SK-N-MC (cell line): ENCODE measurements around the gene EIF3D.

Experiments
- DNase-seq: peaks from one replicate; pipeline ENCODE4 v3.0.0-alpha.2; 2011; ENCODE audit warnings: low read depth, low spot score
- H3K27ac ChIP-seq: fragments of 200-600 bp; sonication (generic); 2 replicates; pipeline ENCODE4 v1.5.1; 2016; ENCODE audit warnings: mixed run types
- H3K36me3 ChIP-seq: fragments of 200-600 bp; sonication (generic); 2 replicates; pipeline ENCODE4 v1.6.1; 2017; ENCODE audit warnings: antibody characterized with exemption, low read length, mixed read lengths; ENCODE audit not compliant: insufficient read depth
- H3K4me3 ChIP-seq: fragments of 200-600 bp; sonication (generic); 2 replicates; pipeline ENCODE4 v1.5.1; 2016
- H3K9ac ChIP-seq: fragments of 200-600 bp; sonication (generic); 2 replicates; pipeline ENCODE4 v1.8.0; 2017; ENCODE audit warnings: mixed run types, mixed read lengths; ENCODE audit not compliant: insufficient read length
- H3K9me3 ChIP-seq: fragments of 200-600 bp; sonication (generic); 2 replicates; pipeline ENCODE4 v1.6.1; 2017; ENCODE audit warnings: low read depth, mild to moderate bottlenecking, antibody characterized with exemption, low read length, moderate library complexity, mixed read lengths
- EZH2 ChIP-seq: fragments of 200-600 bp; sonication (generic); IDR thresholded peaks from one replicate; pipeline ENCODE4 v1.6.1; 2017; ENCODE audit warnings: antibody characterized with exemption
- FOXP2 ChIP-seq: optimal IDR thresholded peaks from 2 replicates; pipeline ENCODE3; 2011; ENCODE audit warnings: mild to moderate bottlenecking, moderate library complexity; ENCODE audit not compliant: insufficient read depth; ENCODE audit errors: extremely low read length, control extremely low read depth
- POLR2AphosphoS5 ChIP-seq: IDR thresholded peaks from 2 replicates; pipeline ENCODE4 v1.6.1; 2012; ENCODE audit warnings: mild to moderate bottlenecking, low read depth, low read length, borderline replicate concordance

The EIF3D gene

GRCh38 chr22:36469094-36469710 is 59.8 kb downstream of the EIF3D start:
- no peak overlapping the region for H3K4me3 ChIP-seq
- DNase-seq = no peak
- H3K27ac ChIP-seq = no peak overlapping the region
- TF ChIP-seq FOXP2 = no peak
- no peak for TF ChIP-seq EZH2
- no peak for TF ChIP-seq POLR2AphosphoS5
- peaks cover 12% of the 10 kb centered on the region; the same call in 1 of the 2 replicates for H3K36me3 ChIP-seq
- no peak overlapping the region for H3K9ac ChIP-seq
- no peaks in the 10 kb centered on the region for H3K9me3 ChIP-seq

DNA sequence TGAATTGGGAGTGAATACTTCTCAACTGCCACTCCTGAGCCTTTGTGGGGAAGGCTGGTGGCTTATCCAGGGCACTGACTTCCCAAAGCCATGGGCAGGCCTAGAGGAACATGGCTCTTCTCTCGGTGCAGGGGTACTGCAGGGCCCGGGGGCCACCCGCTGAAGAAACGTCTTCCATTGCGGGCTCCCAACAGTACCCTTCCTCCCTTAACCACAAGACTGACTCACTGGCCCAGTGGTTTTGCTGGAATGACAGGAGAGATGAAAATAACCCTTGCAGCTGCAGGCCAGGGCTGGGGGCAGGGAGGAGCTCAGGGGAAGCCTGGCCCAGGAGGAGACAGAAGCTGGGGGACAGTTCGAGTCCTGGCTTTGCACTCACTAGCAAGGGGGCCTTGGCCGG is 61.0 kb downstream of the EIF3D start:
- H3K36me3 ChIP-seq = peaks cover 5% of the 10 kb centered on the region; the same call in 1 of the 2 replicates
- H3K9ac ChIP-seq = no peak overlapping the region
- no peaks in the 10 kb centered on the region for H3K9me3 ChIP-seq
- no peak overlapping the region for H3K27ac ChIP-seq
- no peak overlapping the region for H3K4me3 ChIP-seq
- no peak for DNase-seq
- no peak for TF ChIP-seq EZH2
- TF ChIP-seq POLR2AphosphoS5 = no peak
- TF ChIP-seq FOXP2 = no peak

- TF ChIP-seq FOXP2 = no peak
- no peak for TF ChIP-seq EZH2
- no peak for TF ChIP-seq POLR2AphosphoS5
- peak overlapping the region; percentile 42; the same call in 1 of the 2 replicates for H3K27ac ChIP-seq
- DNase-seq = no peak
Observed at GRCh38 chr22:36467042-36467810, 61.7 kb downstream of the EIF3D start.

DNA sequence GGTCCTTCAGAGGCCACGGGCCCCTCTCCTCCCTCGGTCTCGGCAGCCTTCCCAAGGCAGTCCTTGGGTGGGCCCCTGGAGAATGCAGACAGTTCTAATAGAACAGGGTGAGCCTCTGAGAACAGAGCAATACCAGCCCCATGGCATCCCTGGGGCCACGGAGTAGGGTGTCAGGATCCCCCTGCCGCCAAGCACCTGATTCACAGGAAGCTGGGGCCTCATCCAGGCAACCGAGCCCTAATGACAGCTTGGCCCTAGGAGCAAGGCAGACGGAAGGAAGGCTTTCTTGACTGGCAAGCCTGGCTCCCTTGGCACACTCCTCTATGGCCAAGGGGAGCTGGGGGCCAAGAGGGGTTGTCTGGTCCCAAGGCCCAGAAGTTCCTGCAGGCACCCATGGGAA is 62.7 kb downstream of the EIF3D start:
- Histone ChIP-seq H3K9ac (no peak overlapping the region), H3K27ac (peak overlapping the region; percentile 51; the same call in 1 of the 2 replicates), H3K36me3 (no peaks in the 10 kb centered on the region; the same call in 1 of the 2 replicates), H3K9me3 (no peaks in the 10 kb centered on the region), H3K4me3 (no peak overlapping the region)
- TF ChIP-seq FOXP2 = no peak
- no peak for TF ChIP-seq POLR2AphosphoS5
- no peak for TF ChIP-seq EZH2
- DNase-seq = no peak

More at GRCh38 chr22:36467042-36467810, 61.7 kb downstream of the EIF3D start:
- H3K9me3 ChIP-seq = no peaks in the 10 kb centered on the region
- no peak overlapping the region for H3K9ac ChIP-seq
- H3K36me3 ChIP-seq = peaks cover under 1% of the 10 kb centered on the region; the same call in 1 of the 2 replicates
- no peak overlapping the region for H3K4me3 ChIP-seq

DNA sequence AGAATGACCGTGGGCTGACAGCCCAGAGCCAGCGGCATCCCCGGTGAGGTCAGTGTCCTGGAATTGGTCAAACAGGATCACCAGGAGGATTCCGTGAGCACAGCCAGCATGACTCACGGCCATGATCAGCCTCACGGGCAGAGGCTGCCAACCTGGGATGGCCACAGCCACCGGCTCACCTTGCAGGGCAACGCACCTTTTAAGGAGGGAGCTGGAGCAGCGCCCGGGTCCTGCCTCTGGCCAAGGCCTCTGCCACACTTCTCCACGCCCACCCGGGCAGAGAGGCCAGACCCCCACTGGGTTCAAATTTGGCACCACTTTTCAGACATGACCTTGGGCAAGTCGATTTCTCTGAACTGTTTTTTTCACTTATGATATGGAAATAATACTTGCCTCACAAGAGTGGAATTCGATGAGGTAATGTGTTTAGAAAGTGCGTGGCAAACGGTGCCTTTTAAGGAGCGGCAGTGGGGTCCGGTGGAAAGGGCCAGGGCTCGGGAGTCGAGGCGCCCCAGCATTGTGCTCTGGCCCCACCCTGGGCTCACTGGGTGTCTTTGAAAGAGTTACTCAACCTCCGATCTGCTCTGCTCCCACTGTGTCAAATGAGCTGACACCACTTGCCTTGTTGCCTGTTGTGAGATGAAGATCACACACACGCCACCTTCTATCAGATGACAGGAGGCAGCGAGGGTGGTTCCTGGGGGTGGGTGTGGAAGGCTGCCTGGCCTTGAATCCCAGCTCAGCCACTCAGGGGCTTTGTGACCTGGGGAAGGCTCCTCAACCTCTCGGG is 63.5 kb downstream of the EIF3D start:
- Histone ChIP-seq H3K27ac (peak overlapping the region; percentile 51), H3K4me3 (no peak overlapping the region), H3K36me3 (no peaks in the 10 kb centered on the region; the same call in 1 of the 2 replicates), H3K9ac (no peak overlapping the region), H3K9me3 (no peaks in the 10 kb centered on the region)
- DNase-seq = no peak
- no peak for TF ChIP-seq EZH2

DNA sequence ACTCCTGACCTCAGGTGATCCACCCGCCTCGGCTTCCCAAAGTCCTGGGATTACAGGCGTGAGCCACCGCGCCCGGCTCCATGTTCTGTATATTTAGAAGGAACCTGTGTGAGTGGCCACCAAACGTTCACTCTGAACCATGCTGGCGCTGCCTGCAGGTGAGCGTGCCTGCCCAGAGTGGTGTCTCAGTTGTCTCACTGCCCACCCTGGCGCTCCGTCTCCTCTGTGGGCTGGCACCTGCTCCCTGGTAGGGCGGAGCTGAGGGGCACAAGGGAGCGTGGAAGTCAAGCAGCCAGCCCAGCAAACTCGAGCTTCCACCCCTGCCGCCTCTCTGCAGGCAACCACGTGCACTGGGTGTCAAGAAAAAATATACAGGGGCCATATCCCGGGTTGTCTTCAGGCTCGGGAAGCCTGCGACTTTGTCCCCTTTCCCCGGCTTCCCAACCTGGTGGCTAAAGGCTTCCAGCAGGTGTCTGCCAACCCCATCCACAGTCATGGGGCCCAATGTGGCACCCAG is 64.2 kb downstream of the EIF3D start:
- Histone ChIP-seq H3K36me3 (no peaks in the 10 kb centered on the region; the same call in 1 of the 2 replicates), H3K4me3 (no peak overlapping the region), H3K27ac (no peak overlapping the region), H3K9me3 (no peaks in the 10 kb centered on the region), H3K9ac (no peak overlapping the region)
- DNase-seq = no peak
- no peak for TF ChIP-seq EZH2
- no peak for TF ChIP-seq FOXP2
- no peak for TF ChIP-seq POLR2AphosphoS5

DNA sequence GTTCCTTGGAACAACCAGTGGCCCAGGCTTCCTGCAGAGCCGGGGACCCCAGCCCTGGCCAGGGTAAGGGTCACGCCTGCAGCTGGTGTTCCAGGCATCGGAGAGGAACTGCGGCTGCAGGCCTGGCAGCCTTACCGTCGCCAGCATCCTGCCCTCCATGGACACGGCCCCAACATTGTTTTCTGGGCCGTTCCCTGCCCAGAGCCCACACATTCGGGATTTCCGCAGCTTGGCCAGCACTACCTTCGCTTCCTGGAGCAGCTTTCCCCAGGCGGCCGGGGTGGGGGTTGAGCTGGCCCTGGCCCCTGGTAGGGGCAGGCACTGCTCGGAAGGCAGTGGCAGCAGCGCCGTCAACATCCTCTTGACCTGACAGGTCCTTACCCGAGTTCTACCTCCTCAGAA is 65.2 kb downstream of the EIF3D start:
- H3K36me3 ChIP-seq = no peaks in the 10 kb centered on the region; the same call in 1 of the 2 replicates
- no peak overlapping the region for H3K27ac ChIP-seq
- H3K4me3 ChIP-seq = no peak overlapping the region
- H3K9me3 ChIP-seq = no peaks in the 10 kb centered on the region
- TF ChIP-seq FOXP2 (no peak), EZH2 (no peak), POLR2AphosphoS5 (no peak)
- no peak for DNase-seq
- no peak overlapping the region for H3K9ac ChIP-seq

DNA sequence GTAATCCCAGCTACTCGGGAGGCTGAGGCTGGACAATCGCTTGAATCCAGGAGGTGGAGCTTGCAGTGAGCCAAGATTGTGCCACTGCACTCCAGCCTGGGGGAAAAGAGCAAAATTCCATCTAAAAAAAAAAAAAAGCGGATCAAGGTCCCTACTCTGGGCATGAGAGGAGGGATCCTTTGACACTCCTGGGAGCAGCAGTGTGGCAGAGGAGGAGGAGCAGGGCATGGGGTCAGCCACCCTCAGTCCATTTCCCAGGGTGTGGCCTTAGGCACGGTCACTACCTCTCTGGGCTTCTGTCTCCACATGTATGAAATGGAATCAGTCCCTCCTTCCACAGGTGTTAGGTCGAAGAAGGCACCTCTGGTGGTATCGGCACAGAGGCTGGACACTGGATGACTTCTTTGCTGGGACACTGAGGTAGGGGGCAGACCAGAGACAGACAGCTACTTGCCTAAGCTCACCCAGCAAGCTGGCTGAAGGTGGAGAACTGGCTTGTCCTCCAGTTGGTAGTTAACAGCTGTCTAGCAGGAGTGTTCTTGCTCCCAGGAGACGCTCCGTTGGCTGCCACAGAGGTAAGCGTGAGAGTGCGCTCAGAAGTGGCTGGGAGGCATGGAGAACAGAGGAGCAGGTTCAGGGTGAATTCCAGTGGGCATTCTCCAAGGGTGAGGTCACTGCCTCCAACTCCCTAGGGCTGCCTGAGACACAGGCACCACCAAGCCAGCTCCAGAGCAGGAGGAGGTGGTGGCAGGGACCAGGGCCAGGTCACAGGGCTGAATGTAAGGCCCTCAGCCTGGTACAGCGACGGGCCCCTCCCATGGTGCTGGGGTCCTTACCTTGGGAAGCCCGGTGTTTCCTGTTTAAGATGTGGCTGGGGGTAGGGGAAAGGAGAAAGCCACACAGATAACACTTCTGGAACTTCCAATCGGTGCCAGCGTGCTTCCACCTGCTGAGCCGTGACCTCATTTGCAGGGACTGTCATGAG is 67.0 kb downstream of the EIF3D start:
- Histone ChIP-seq H3K27ac (no peak overlapping the region), H3K9me3 (no peaks in the 10 kb centered on the region), H3K4me3 (no peak overlapping the region), H3K36me3 (no peaks in the 10 kb centered on the region; the same call in 1 of the 2 replicates), H3K9ac (no peak overlapping the region)
- TF ChIP-seq FOXP2 = no peak
- TF ChIP-seq POLR2AphosphoS5 = no peak
- no peak for DNase-seq
